ENCODE results near the gene RNASEH2B. TPM values are rescaled to one million over a fixed set of nuclear protein-coding genes. Genes with fewer than 3 reads are reported as not detected.

Gene RNASEH2B
- total RNA-seq, 1 experiment from 2014 or later, result 60.2 TPM

GRCh38 chr13:50919277-50919676 is 9.7 kb downstream of the RNASEH2B start:
- Histone ChIP-seq H3K4me3 (ENCODE audit: low read depth, low read length) (no peak overlapping the region), H3K4me1 (no peaks in the 10 kb centered on the region), H3K36me3 (ENCODE audit: control insufficient read depth, insufficient read depth, low read length) (peaks cover 2% of the 10 kb centered on the region; the same call in 1 of the 2 replicates), H3K27me3 (replicated peaks; ENCODE audit: control insufficient read depth, insufficient read depth, low read length) (no peaks in the 10 kb centered on the region), H3K9me3 (peaks cover 26% of the 10 kb centered on the region)
- no peak overlapping the region for H3K27ac Mint-ChIP-seq (ENCODE audit: unreplicated experiment)
- TF ChIP-seq CTCF (IDR thresholded peaks at IDR 0.05; ENCODE audit: insufficient read depth in 1 of 2, low read depth in 1 of 2, low read length in 1 of 2, severe bottlenecking in 1 of 2, unreplicated experiment in 1 of 2), result peak in 1 of 2 experiments; percentile 0
- no TSS peak for BruUV-seq (replicated peaks)
- H3K36me3 Mint-ChIP-seq (ENCODE audit: insufficient read depth, unreplicated experiment), result no peaks in the 10 kb centered on the region
- H3K4me3 Mint-ChIP-seq (ENCODE audit: unreplicated experiment), result no peak overlapping the region
- no peaks in the 10 kb centered on the region for H3K27me3 Mint-ChIP-seq (ENCODE audit: insufficient read depth, unreplicated experiment)
- POLR2A ChIA-PET, result no interaction called here
- no peak for DNase-seq
- CTCF ChIA-PET, result no interaction called here
- H3K9me3 Mint-ChIP-seq (ENCODE audit: unreplicated experiment), result peaks cover 28% of the 10 kb centered on the region
- H3K4me1 Mint-ChIP-seq (ENCODE audit: low read depth, unreplicated experiment), result peaks cover 6% of the 10 kb centered on the region
- intact Hi-C loops (cut with micrococcal nuclease; ENCODE audit: unreplicated experiment), result loop anchor here (10.0 kb wide), 1 partner anchor 534 kb away; no protein-coding TSS in a partner anchor

GRCh38 chr13:50921706-50922105 is 12.1 kb downstream of the RNASEH2B start:
- no TSS peak for BruUV-seq (replicated peaks)
- Mint-ChIP-seq H3K9me3 (ENCODE audit: unreplicated experiment) (peaks cover 39% of the 10 kb centered on the region), H3K4me3 (ENCODE audit: unreplicated experiment) (no peak overlapping the region), H3K27me3 (ENCODE audit: insufficient read depth, unreplicated experiment) (no peaks in the 10 kb centered on the region), H3K27ac (ENCODE audit: unreplicated experiment) (no peak overlapping the region), H3K36me3 (ENCODE audit: insufficient read depth, unreplicated experiment) (no peaks in the 10 kb centered on the region), H3K4me1 (ENCODE audit: low read depth, unreplicated experiment) (no peaks in the 10 kb centered on the region)
- Histone ChIP-seq H3K4me3 (ENCODE audit: low read depth, low read length) (no peak overlapping the region), H3K36me3 (ENCODE audit: control insufficient read depth, insufficient read depth, low read length) (peaks cover 2% of the 10 kb centered on the region; the same call in 1 of the 2 replicates), H3K4me1 (no peaks in the 10 kb centered on the region), H3K27me3 (replicated peaks; ENCODE audit: control insufficient read depth, insufficient read depth, low read length) (no peaks in the 10 kb centered on the region), H3K9me3 (peaks cover 29% of the 10 kb centered on the region)
- CTCF ChIA-PET, result no interaction called here
- POLR2A ChIA-PET, result no interaction called here
- TF ChIP-seq CTCF (IDR thresholded peaks at IDR 0.05; ENCODE audit: insufficient read depth in 1 of 2, low read depth in 1 of 2, low read length in 1 of 2, severe bottlenecking in 1 of 2, unreplicated experiment in 1 of 2), result no peak
- intact Hi-C loops (cut with micrococcal nuclease; ENCODE audit: unreplicated experiment), result no loop called here
- no peak for DNase-seq

DNA sequence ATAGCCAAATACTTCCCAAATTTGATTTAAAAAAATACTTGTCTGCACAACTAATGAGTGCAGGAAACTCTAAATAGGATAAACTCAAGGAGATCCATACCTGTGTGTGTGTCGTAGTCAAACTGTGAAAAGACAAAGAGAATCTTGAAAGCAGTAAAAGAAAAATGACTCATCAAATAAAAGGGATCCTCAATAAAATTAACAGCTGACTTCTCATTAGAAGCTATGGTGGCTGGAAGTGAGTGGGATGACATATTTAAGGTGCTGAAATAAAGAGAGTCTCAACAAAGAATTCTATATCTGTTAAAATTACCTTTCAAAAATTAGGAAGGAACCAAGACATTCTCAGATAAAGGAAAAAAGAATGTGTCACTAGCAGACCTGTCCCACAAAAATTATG is 13.7 kb downstream of the RNASEH2B start:
- peaks cover 39% of the 10 kb centered on the region for H3K9me3 Mint-ChIP-seq (ENCODE audit: unreplicated experiment)
- BruUV-seq (replicated peaks), result no TSS peak
- intact Hi-C loops (cut with micrococcal nuclease; ENCODE audit: unreplicated experiment), result no loop called here
- no peaks in the 10 kb centered on the region for H3K27me3 Mint-ChIP-seq (ENCODE audit: insufficient read depth, unreplicated experiment)
- H3K36me3 ChIP-seq (ENCODE audit: control insufficient read depth, insufficient read depth, low read length), result peaks cover 2% of the 10 kb centered on the region; the same call in 1 of the 2 replicates
- H3K27me3 ChIP-seq (replicated peaks; ENCODE audit: control insufficient read depth, insufficient read depth, low read length), result no peaks in the 10 kb centered on the region
- ChIA-PET POLR2A (interaction anchor here (0.5 kb wide), 1 partner anchor 85 kb away, joined by 3 read pairs; no protein-coding TSS in a partner anchor), CTCF (no interaction called here)
- H3K4me3 ChIP-seq (ENCODE audit: low read depth, low read length), result no peak overlapping the region
- H3K27ac Mint-ChIP-seq (ENCODE audit: unreplicated experiment), result no peak overlapping the region
- no peak for TF ChIP-seq CTCF (IDR thresholded peaks at IDR 0.05; ENCODE audit: insufficient read depth in 1 of 2, low read depth in 1 of 2, low read length in 1 of 2, severe bottlenecking in 1 of 2, unreplicated experiment in 1 of 2)
- H3K4me3 Mint-ChIP-seq (ENCODE audit: unreplicated experiment), result no peak overlapping the region
- DNase-seq, result no peak
- no peaks in the 10 kb centered on the region for H3K36me3 Mint-ChIP-seq (ENCODE audit: insufficient read depth, unreplicated experiment)
- peaks cover 29% of the 10 kb centered on the region for H3K9me3 ChIP-seq
- H3K4me1 ChIP-seq, result no peaks in the 10 kb centered on the region
- no peaks in the 10 kb centered on the region for H3K4me1 Mint-ChIP-seq (ENCODE audit: low read depth, unreplicated experiment)

Measured in Caco-2 (cell line).